Neural cell (in vitro differentiated cells): ENCODE results near the gene RELCH. TPM values are rescaled to one million over a fixed set of nuclear protein-coding genes. Genes with fewer than 3 reads are reported as not detected.

Experiments
- H2AFZ ChIP-seq: fragments of 200-600, 300-800 bp; sonication (generic), shearing (Covaris generic); 2 replicates; pipeline ENCODE4 v1.6.0; 2014; ENCODE audit warnings: low read depth, mild to moderate bottlenecking, antibody characterized with exemption, low read length, moderate library complexity
- H3F3A ChIP-seq: fragments of 200-600 bp; shearing (Covaris generic); 2 replicates; pipeline ENCODE4 v1.6.1; 2016; ENCODE audit warnings: mild to moderate bottlenecking, moderate library complexity, mixed read lengths, antibody characterized with exemption, low read length; ENCODE audit not compliant: insufficient read depth, poor library complexity, severe bottlenecking
- H3K27ac ChIP-seq: fragments of 200-600, 300-800 bp; sonication (generic), shearing (Covaris generic); 2 replicates; pipeline ENCODE4 v1.5.1; 2014; ENCODE audit warnings: mild to moderate bottlenecking, low read length, moderate library complexity
- H3K27me3 ChIP-seq: fragments of 300-800, 200-600 bp; sonication (generic), shearing (Covaris generic); 2 replicates; pipeline ENCODE4 v1.6.0; 2014; ENCODE audit warnings: mild to moderate bottlenecking, low read depth, low read length, moderate library complexity; ENCODE audit not compliant: insufficient read depth
- H3K36me3 ChIP-seq: fragments of 300-800, 200-600 bp; sonication (generic), shearing (Covaris generic); 2 replicates; pipeline ENCODE4 v1.5.1; 2014; ENCODE audit warnings: mild to moderate bottlenecking, antibody characterized with exemption, low read length, moderate library complexity; ENCODE audit not compliant: insufficient read depth
- H3K4me2 ChIP-seq: fragments of 300-800, 200-600 bp; sonication (generic), shearing (Covaris generic); 2 replicates; pipeline ENCODE4 v1.6.0; 2014; ENCODE audit warnings: mild to moderate bottlenecking, low read length
- H3K4me3 ChIP-seq: fragments of 300-800, 200-600 bp; sonication (generic), shearing (Covaris generic); 2 replicates; pipeline ENCODE4 v1.5.1; 2014; ENCODE audit warnings: mild to moderate bottlenecking, low read length, moderate library complexity
- H3K79me2 ChIP-seq: fragments of 200-600 bp; shearing (Covaris generic); replicated peaks from 2 replicates; pipeline ENCODE4 v1.6.0; 2014; ENCODE audit warnings: mild to moderate bottlenecking, low read length, moderate library complexity; ENCODE audit not compliant: insufficient read depth
- H3K9ac ChIP-seq: fragments of 300-800, 200-600 bp; sonication (generic), shearing (Covaris generic); 2 replicates; pipeline ENCODE4 v1.6.1; 2016; ENCODE audit warnings: mild to moderate bottlenecking, low read length, mixed read lengths
- H3K9me2 ChIP-seq: fragments of 200-600 bp; shearing (Covaris generic); 2 replicates; pipeline ENCODE4 v1.6.1; 2016; ENCODE audit warnings: mild to moderate bottlenecking, low read length, mixed read lengths; ENCODE audit not compliant: insufficient read depth
- H3K9me3 ChIP-seq: fragments of 200-600, 300-800 bp; sonication (generic), shearing (Covaris generic); 2 replicates; pipeline ENCODE4 v1.6.1; 2016; ENCODE audit warnings: mild to moderate bottlenecking, mixed run types, low read length, moderate library complexity, mixed read lengths
- H4K20me1 ChIP-seq: fragments of 200-600 bp; shearing (Covaris generic); 2 replicates; pipeline ENCODE4 v1.6.1; 2016; ENCODE audit warnings: mild to moderate bottlenecking, mixed run types; ENCODE audit not compliant: insufficient read depth
- CTCF ChIP-seq: fragments of 450-650 bp; IDR thresholded peaks from 2 replicates; pipeline ENCODE4 v1.5.1; 2014; ENCODE audit warnings: antibody characterized with exemption, mild to moderate bottlenecking, moderate library complexity; ENCODE audit not compliant: poor library complexity, severe bottlenecking
- EP300 ChIP-seq: fragments of 450-650 bp; conservative IDR thresholded peaks from 2 replicates; pipeline ENCODE4 v1.6.1; 2014; ENCODE audit warnings: antibody characterized with exemption, mild to moderate bottlenecking, moderate library complexity; ENCODE audit not compliant: poor library complexity, severe bottlenecking
- EZH2 ChIP-seq: fragments of 200-600, 300-800 bp; shearing (Covaris generic), sonication (generic); IDR thresholded peaks from 2 replicates; pipeline ENCODE4 v1.6.1; 2014; ENCODE audit warnings: antibody characterized with exemption, low read length, borderline replicate concordance, mild to moderate bottlenecking; ENCODE audit not compliant: insufficient read depth, poor library complexity, severe bottlenecking
- MXI1 ChIP-seq: fragments of 450-650 bp; conservative IDR thresholded peaks from 2 replicates; pipeline ENCODE4 v1.6.1; 2014; ENCODE audit warnings: antibody characterized with exemption, mild to moderate bottlenecking; ENCODE audit not compliant: poor library complexity, severe bottlenecking
- POLR2AphosphoS5 ChIP-seq: IDR thresholded peaks from 2 replicates; pipeline ENCODE4 v1.6.1; 2012
- RAD21 ChIP-seq: fragments of 450-650 bp; conservative IDR thresholded peaks from 2 replicates; pipeline ENCODE4 v1.6.1; 2014; ENCODE audit warnings: antibody characterized with exemption, mild to moderate bottlenecking, moderate library complexity
- REST ChIP-seq: IDR thresholded peaks from 2 replicates; pipeline ENCODE4 v1.6.1; 2012; ENCODE audit warnings: borderline replicate concordance
- SMC3 ChIP-seq: fragments of 450-650 bp; conservative IDR thresholded peaks from 2 replicates; pipeline ENCODE4 v1.6.1; 2014; ENCODE audit warnings: antibody characterized with exemption, mild to moderate bottlenecking, moderate library complexity; ENCODE audit not compliant: poor library complexity
- TAF1 ChIP-seq: IDR thresholded peaks from 2 replicates; pipeline ENCODE4 v1.6.1; 2012; ENCODE audit warnings: low read depth
- polyA plus RNA-seq: library from polyadenylated mRNA; depleted of rRNA; stranded (reverse); fragments of >200 nt; gene quantifications from 2 replicates; pipeline ENCODE4 v1.2.3, GENCODE V29; 2014

The RELCH gene
- polyA plus RNA-seq, 1 donor from 2014 or later: 80.2 TPM

- Histone ChIP-seq H3K27me3 (no peaks in the 10 kb centered on the region), H3K9ac (no peak overlapping the region), H3K9me2 (no peaks in the 10 kb centered on the region), H3K4me3 (no peak overlapping the region), H3K4me2 (no peak overlapping the region), H3K79me2 (no peaks in the 10 kb centered on the region), H3K36me3 (peaks cover 7% of the 10 kb centered on the region), H4K20me1 (no peaks in the 10 kb centered on the region), H3F3A (no peaks in the 10 kb centered on the region), H2AFZ (no peak overlapping the region), H3K9me3 (no peaks in the 10 kb centered on the region), H3K27ac (no peak overlapping the region)
- TF ChIP-seq RAD21: no peak
- no peak for TF ChIP-seq SMC3
- TF ChIP-seq EZH2: no peak
- TF ChIP-seq TAF1: no peak
- no peak for TF ChIP-seq REST
- no peak for TF ChIP-seq MXI1
- TF ChIP-seq EP300: no peak
- no peak for TF ChIP-seq POLR2AphosphoS5
- TF ChIP-seq CTCF: no peak
Observed at GRCh38 chr18:62239475-62239874, 52.4 kb downstream of the RELCH start.

DNA sequence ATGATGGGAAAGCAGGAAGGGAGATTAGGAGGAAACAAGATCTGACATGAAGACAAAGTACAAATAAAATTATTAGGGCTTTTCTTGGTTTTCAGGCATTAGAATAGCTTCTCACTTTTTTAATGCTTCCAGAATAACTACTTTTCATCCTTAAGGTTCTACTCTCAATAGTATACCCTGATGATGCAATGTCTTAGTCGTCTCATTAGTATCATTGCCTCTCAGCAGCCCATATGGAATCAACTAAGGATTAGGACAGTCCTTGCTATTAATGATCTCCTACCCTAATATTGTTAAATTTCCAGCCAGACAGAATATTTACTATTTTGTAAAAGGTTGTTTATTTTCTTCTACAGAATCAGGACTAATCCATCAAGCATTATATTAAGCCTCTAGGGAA, 55.9 kb downstream of the RELCH start:
- Histone ChIP-seq H2AFZ (no peak overlapping the region), H3F3A (no peaks in the 10 kb centered on the region), H3K4me2 (no peak overlapping the region), H3K27ac (no peak overlapping the region), H3K9ac (no peak overlapping the region), H3K9me3 (no peaks in the 10 kb centered on the region), H3K9me2 (no peaks in the 10 kb centered on the region), H3K27me3 (no peaks in the 10 kb centered on the region), H4K20me1 (no peaks in the 10 kb centered on the region), H3K4me3 (no peak overlapping the region), H3K36me3 (no peaks in the 10 kb centered on the region), H3K79me2 (no peaks in the 10 kb centered on the region)
- TF ChIP-seq EZH2: no peak
- TF ChIP-seq CTCF: no peak
- no peak for TF ChIP-seq POLR2AphosphoS5
- TF ChIP-seq MXI1: no peak
- no peak for TF ChIP-seq TAF1
- no peak for TF ChIP-seq REST
- TF ChIP-seq SMC3: no peak
